Measurements from ENCODE around the gene ADCY3.
"Not testable (repeated sequence)": the region's sequence is repeated elsewhere in the genome, so short reads cannot be mapped to it uniquely, and the experiment has no call there.

Gene ADCY3

DNA sequence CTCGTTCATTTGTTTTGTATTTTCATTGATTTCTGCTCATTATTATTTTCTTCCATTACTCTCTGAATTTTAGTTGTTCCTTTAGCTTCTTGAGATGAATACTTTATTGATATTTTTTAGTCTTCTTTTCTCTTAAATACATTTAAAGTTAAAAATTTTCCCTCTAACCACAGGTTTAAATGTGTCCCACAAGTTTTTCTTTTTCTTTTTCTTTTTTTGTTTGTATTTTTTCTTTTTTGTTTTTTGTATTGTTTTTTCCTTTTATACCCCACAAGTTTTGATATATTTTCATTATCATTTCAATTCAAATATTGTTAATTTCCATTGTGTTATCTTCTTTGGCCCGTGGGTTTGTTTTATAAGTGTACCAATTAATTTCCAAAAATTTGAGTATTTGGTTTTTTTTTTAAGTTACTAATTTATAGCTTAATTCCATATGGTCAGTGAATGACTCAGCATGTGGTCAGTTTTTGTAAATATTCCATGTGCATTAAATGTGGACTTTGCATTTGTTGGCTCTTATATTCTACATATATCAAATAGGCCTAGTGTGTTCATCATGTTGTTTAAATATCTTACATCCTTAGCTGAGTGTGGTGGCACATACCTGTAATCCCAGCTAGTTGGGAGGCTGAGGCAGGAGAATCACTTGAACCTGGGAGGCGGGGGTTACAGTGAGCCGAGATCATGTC lies 110.6 kb downstream of the ADCY3 start:
- Histone ChIP-seq H2AFZ (ENCODE audit: low read length) (no peak overlapping the region), H3K27me3 (ENCODE audit: insufficient read depth, low read length, poor library complexity, severe bottlenecking) (no peaks in the 10 kb centered on the region), H3K9ac (ENCODE audit: low read depth, low read length, poor library complexity, severe bottlenecking) (no peak overlapping the region), H3K4me2 (ENCODE audit: low read depth, low read length, poor library complexity, severe bottlenecking) (no peak overlapping the region), H3K36me3 (ENCODE audit: insufficient read depth, low read length) (peaks cover 35% of the 10 kb centered on the region; the same call in 1 of the 2 replicates), H3K4me3 (ENCODE audit: low read length, poor library complexity, severe bottlenecking) (no peak overlapping the region), H3F3A (ENCODE audit: low read depth) (no peaks in the 10 kb centered on the region; the same call in 1 of the 2 replicates), H4K20me1 (ENCODE audit: insufficient read depth, low read length, poor library complexity, severe bottlenecking) (peaks cover 15% of the 10 kb centered on the region), H3K4me1 (ENCODE audit: insufficient read depth, low read length, poor library complexity, severe bottlenecking) (no peaks in the 10 kb centered on the region), H3K79me2 (ENCODE audit: insufficient read depth, low read length) (peaks cover 83% of the 10 kb centered on the region), H3K9me3 (ENCODE audit: insufficient read depth, low read depth, low read length) (no peaks in the 10 kb centered on the region), H3K9me2 (replicated peaks; ENCODE audit: low read depth, low read length) (no peaks in the 10 kb centered on the region)
- TF ChIP-seq, protein P1, sequence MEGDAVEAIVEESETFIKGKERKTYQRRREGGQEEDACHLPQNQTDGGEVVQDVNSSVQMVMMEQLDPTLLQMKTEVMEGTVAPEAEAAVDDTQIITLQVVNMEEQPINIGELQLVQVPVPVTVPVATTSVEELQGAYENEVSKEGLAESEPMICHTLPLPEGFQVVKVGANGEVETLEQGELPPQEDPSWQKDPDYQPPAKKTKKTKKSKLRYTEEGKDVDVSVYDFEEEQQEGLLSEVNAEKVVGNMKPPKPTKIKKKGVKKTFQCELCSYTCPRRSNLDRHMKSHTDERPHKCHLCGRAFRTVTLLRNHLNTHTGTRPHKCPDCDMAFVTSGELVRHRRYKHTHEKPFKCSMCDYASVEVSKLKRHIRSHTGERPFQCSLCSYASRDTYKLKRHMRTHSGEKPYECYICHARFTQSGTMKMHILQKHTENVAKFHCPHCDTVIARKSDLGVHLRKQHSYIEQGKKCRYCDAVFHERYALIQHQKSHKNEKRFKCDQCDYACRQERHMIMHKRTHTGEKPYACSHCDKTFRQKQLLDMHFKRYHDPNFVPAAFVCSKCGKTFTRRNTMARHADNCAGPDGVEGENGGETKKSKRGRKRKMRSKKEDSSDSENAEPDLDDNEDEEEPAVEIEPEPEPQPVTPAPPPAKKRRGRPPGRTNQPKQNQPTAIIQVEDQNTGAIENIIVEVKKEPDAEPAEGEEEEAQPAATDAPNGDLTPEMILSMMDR (conservative IDR thresholded peaks at IDR 0.05; ENCODE audit: low read length) = no peak
- no peak for TF ChIP-seq EZH2phosphoT487 (IDR thresholded peaks at IDR 0.05; ENCODE audit: borderline replicate concordance)

- no peaks in the 10 kb centered on the region for H3K27me3 ChIP-seq (ENCODE audit: insufficient read depth, low read length, poor library complexity, severe bottlenecking)
- H3K4me3 ChIP-seq (ENCODE audit: low read length, poor library complexity, severe bottlenecking) = no peak overlapping the region
- no peak overlapping the region for H3K9ac ChIP-seq (ENCODE audit: low read depth, low read length, poor library complexity, severe bottlenecking)
- H3F3A ChIP-seq (ENCODE audit: low read depth) = no peaks in the 10 kb centered on the region; the same call in 1 of the 2 replicates
- no peak overlapping the region for H2AFZ ChIP-seq (ENCODE audit: low read length)
- peaks cover 15% of the 10 kb centered on the region for H4K20me1 ChIP-seq (ENCODE audit: insufficient read depth, low read length, poor library complexity, severe bottlenecking)
- no peaks in the 10 kb centered on the region for H3K4me1 ChIP-seq (ENCODE audit: insufficient read depth, low read length, poor library complexity, severe bottlenecking)
- no peak for TF ChIP-seq EZH2phosphoT487 (IDR thresholded peaks at IDR 0.05; ENCODE audit: borderline replicate concordance)
- peaks cover 57% of the 10 kb centered on the region for H3K79me2 ChIP-seq (ENCODE audit: insufficient read depth, low read length)
- no peaks in the 10 kb centered on the region for H3K9me2 ChIP-seq (replicated peaks; ENCODE audit: low read depth, low read length)
- no peak overlapping the region for H3K4me2 ChIP-seq (ENCODE audit: low read depth, low read length, poor library complexity, severe bottlenecking)
- H3K36me3 ChIP-seq (ENCODE audit: insufficient read depth, low read length) = peaks cover 19% of the 10 kb centered on the region; the same call in 1 of the 2 replicates
- H3K9me3 ChIP-seq (ENCODE audit: insufficient read depth, low read depth, low read length) = no peaks in the 10 kb centered on the region
Measured at GRCh38 chr2:24806661-24807036, 113.4 kb downstream of the ADCY3 start.

DNA sequence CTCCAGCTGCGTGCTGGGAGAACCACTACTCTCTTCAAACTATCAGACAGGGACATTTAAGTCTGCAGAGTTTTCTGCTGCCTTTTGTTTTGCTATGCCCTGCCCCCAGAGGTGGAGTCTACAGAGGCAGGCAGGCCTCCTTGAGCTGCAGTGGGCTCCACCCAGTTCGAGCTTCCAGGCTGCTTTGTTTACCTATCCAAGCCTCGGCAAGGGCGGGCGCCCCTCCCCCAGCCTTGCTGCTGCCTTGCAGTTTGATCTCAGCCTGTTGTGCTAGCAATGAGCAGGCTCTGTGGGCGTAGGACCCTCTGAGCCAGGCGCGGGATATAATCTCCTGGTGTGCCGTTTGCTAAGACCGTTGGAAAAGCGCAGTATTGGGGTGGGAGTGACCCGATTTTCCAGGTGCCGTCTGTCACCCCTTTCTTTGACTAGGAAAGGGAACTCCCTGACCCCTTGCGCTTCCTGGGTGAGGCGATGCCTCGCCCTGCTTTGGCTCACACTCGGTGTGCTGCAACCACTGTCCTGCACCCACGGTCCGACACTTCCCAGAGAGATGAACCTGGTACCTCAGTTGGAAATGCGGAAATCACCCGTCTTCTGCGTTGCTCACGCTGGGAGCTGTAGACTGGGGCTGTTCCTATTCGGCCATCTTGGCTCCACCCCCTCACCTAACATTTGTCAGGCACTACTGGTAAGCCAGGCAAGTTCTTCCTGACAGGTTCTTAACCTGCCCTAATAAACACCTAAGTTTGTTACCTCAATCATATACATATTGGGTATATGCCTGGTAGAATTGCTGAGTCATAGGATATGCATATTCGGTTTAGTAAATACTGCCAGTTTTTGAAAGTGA lies 114.0 kb downstream of the ADCY3 start:
- H3F3A ChIP-seq (ENCODE audit: low read depth); H2AFZ ChIP-seq (ENCODE audit: low read length); H3K9ac ChIP-seq (ENCODE audit: low read depth, low read length, poor library complexity, severe bottlenecking); H3K9me2 ChIP-seq (replicated peaks; ENCODE audit: low read depth, low read length); H3K4me3 ChIP-seq (ENCODE audit: low read length, poor library complexity, severe bottlenecking); H3K9me3 ChIP-seq (ENCODE audit: insufficient read depth, low read depth, low read length); H3K27me3 ChIP-seq (ENCODE audit: insufficient read depth, low read length, poor library complexity, severe bottlenecking); H3K4me2 ChIP-seq (ENCODE audit: low read depth, low read length, poor library complexity, severe bottlenecking); H3K4me1 ChIP-seq (ENCODE audit: insufficient read depth, low read length, poor library complexity, severe bottlenecking): not testable (repeated sequence)
- peaks cover 15% of the 10 kb centered on the region for H4K20me1 ChIP-seq (ENCODE audit: insufficient read depth, low read length, poor library complexity, severe bottlenecking)
- H3K79me2 ChIP-seq (ENCODE audit: insufficient read depth, low read length) = peaks cover 57% of the 10 kb centered on the region
- H3K36me3 ChIP-seq (ENCODE audit: insufficient read depth, low read length) = peaks cover 19% of the 10 kb centered on the region; the same call in 1 of the 2 replicates

GRCh38 chr2:24800487-24800886 lies 119.5 kb downstream of the ADCY3 start:
- Histone ChIP-seq H3K36me3 (ENCODE audit: insufficient read depth, low read length) (peaks cover 11% of the 10 kb centered on the region; the same call in 1 of the 2 replicates), H3K79me2 (ENCODE audit: insufficient read depth, low read length) (peaks cover 50% of the 10 kb centered on the region), H4K20me1 (ENCODE audit: insufficient read depth, low read length, poor library complexity, severe bottlenecking) (peaks cover 11% of the 10 kb centered on the region), H3K4me1 (ENCODE audit: insufficient read depth, low read length, poor library complexity, severe bottlenecking) (peaks cover 28% of the 10 kb centered on the region)
- not testable (repeated sequence) for H3K27me3 ChIP-seq (ENCODE audit: insufficient read depth, low read length, poor library complexity, severe bottlenecking); H3K9me2 ChIP-seq (replicated peaks; ENCODE audit: low read depth, low read length); H2AFZ ChIP-seq (ENCODE audit: low read length); H3K9ac ChIP-seq (ENCODE audit: low read depth, low read length, poor library complexity, severe bottlenecking); H3K4me2 ChIP-seq (ENCODE audit: low read depth, low read length, poor library complexity, severe bottlenecking); H3K9me3 ChIP-seq (ENCODE audit: insufficient read depth, low read depth, low read length); H3K4me3 ChIP-seq (ENCODE audit: low read length, poor library complexity, severe bottlenecking); H3F3A ChIP-seq (ENCODE audit: low read depth)

Data from Loucy (cell line).